Right hindlimb (tissue), 1 donor: Measurements from ENCODE around the gene IL10RA.

Experiments
- DNase-seq: peaks from one replicate; pipeline ENCODE4 v3.0.0-alpha.2; 2018

Gene IL10RA

GRCh38 chr11:118048472-118049370 is 62.5 kb downstream of the IL10RA start:
- no peak for DNase-seq

GRCh38 chr11:118049771-118050170 is 63.6 kb downstream of the IL10RA start:
- DNase-seq, result no peak

- DNase-seq, result no peak
Measured at GRCh38 chr11:118050208-118050891, 64.2 kb downstream of the IL10RA start.
